ENCODE results near the gene RDH16.
"Not testable (repeated sequence)": the region's sequence is repeated elsewhere in the genome, so short reads cannot be mapped to it uniquely, and the experiment has no call there.

RDH16 gene

GRCh38 chr12:56988207-56988739 is 30.9 kb upstream of the RDH16 start:
- peak; percentile 44 for DNase-seq

- DNase-seq: peak; percentile 65
These were observed 30.2 kb upstream of the RDH16 start for GRCh38 chr12:56987551-56988053.

GRCh38 chr12:56987011-56987410 is 29.6 kb upstream of the RDH16 start:
- DNase-seq: no peak

- peak; percentile 82 for DNase-seq
These were observed 28.3 kb upstream of the RDH16 start for GRCh38 chr12:56985714-56986113.

GRCh38 chr12:56983386-56983785 is 26.0 kb upstream of the RDH16 start:
- DNase-seq: no peak

- not testable (repeated sequence) for DNase-seq
These were observed 25.3 kb upstream of the RDH16 start for GRCh38 chr12:56982578-56983236.

GRCh38 chr12:56980941-56981530 is 23.6 kb upstream of the RDH16 start:
- DNase-seq: no peak

GRCh38 chr12:56980268-56980667 is 22.9 kb upstream of the RDH16 start:
- no peak for DNase-seq

- no peak for DNase-seq
These were observed 22.2 kb upstream of the RDH16 start for GRCh38 chr12:56979628-56980027.

- no peak for DNase-seq
These were observed 21.2 kb upstream of the RDH16 start for GRCh38 chr12:56978397-56979138.

GRCh38 chr12:56977361-56977760 is 20.0 kb upstream of the RDH16 start:
- not testable (repeated sequence) for DNase-seq

- not testable (repeated sequence) for DNase-seq
These were observed 16.8 kb upstream of the RDH16 start for GRCh38 chr12:56974224-56974623.

GRCh38 chr12:56968910-56969309 is 11.5 kb upstream of the RDH16 start:
- not testable (repeated sequence) for DNase-seq

GRCh38 chr12:56965997-56966642 is 8.7 kb upstream of the RDH16 start:
- DNase-seq: not testable (repeated sequence)

GRCh38 chr12:56965124-56965523 is 7.7 kb upstream of the RDH16 start:
- DNase-seq: not testable (repeated sequence)

- DNase-seq: not testable (repeated sequence)
These were observed 6.1 kb upstream of the RDH16 start for GRCh38 chr12:56963557-56963956.

GRCh38 chr12:56962247-56962646 is 4.8 kb upstream of the RDH16 start:
- DNase-seq: not testable (repeated sequence)

GRCh38 chr12:56958422-56958821 is 1.0 kb upstream of the RDH16 start:
- DNase-seq: no peak

- DNase-seq: peak; percentile 37
These were observed 1.7 kb downstream of the RDH16 start for GRCh38 chr12:56955631-56956256.

- no peak for DNase-seq
These were observed 2.5 kb downstream of the RDH16 start for GRCh38 chr12:56954958-56955355.

- no peak for DNase-seq
These were observed 3.1 kb downstream of the RDH16 start for GRCh38 chr12:56954057-56954957.
